GM12874 (cell line): ENCODE results near the gene CNNM3.

Source experiments
- CTCF ChIP-seq: IDR thresholded peaks from 2 replicates; pipeline ENCODE4 v1.5.1; 2011; ENCODE audit warnings: low read depth, mild to moderate bottlenecking, control low read depth, low read length, moderate library complexity; ENCODE audit not compliant: insufficient read depth

Gene CNNM3

GRCh38 chr2:96859681-96860064 lies 43.6 kb downstream of the CNNM3 start:
- no peak for TF ChIP-seq CTCF

GRCh38 chr2:96860065-96861029 lies 44.3 kb downstream of the CNNM3 start:
- TF ChIP-seq CTCF: no peak

GRCh38 chr2:96861074-96861473 lies 45.0 kb downstream of the CNNM3 start:
- no peak for TF ChIP-seq CTCF

GRCh38 chr2:96863575-96864342 lies 47.7 kb downstream of the CNNM3 start:
- TF ChIP-seq CTCF: no peak

GRCh38 chr2:96864343-96865091 lies 48.4 kb downstream of the CNNM3 start:
- no peak for TF ChIP-seq CTCF

GRCh38 chr2:96865654-96866053 lies 49.6 kb downstream of the CNNM3 start:
- TF ChIP-seq CTCF: no peak

GRCh38 chr2:96866149-96866548 lies 50.1 kb downstream of the CNNM3 start:
- no peak for TF ChIP-seq CTCF
